Measurements from ENCODE around the gene NXN. TPM values are rescaled to one million over a fixed set of nuclear protein-coding genes. Genes with fewer than 3 reads are reported as not detected.

NXN gene
- total RNA-seq, 1 experiment from 2014 or later = 20.8 TPM

- peak; percentile 73 for DNase-seq
- H3K4me2 ChIP-seq (ENCODE audit: low read length) = peak overlapping the region; percentile 50
- no peaks in the 10 kb centered on the region for H3K9me3 ChIP-seq (ENCODE audit: low read length)
- no TSS peak for BruUV-seq (replicated peaks)
- no peak overlapping the region for H3K4me3 ChIP-seq (ENCODE audit: low read length)
- no peaks in the 10 kb centered on the region for H3K9me2 ChIP-seq (replicated peaks; ENCODE audit: low read length)
- H3F3A ChIP-seq (ENCODE audit: low read length, unreplicated experiment) = no peaks in the 10 kb centered on the region
- no peak for TF ChIP-seq EZH2 (IDR thresholded peaks at IDR 0.05; ENCODE audit: low read length, unreplicated experiment)
- TF ChIP-seq, protein P1, sequence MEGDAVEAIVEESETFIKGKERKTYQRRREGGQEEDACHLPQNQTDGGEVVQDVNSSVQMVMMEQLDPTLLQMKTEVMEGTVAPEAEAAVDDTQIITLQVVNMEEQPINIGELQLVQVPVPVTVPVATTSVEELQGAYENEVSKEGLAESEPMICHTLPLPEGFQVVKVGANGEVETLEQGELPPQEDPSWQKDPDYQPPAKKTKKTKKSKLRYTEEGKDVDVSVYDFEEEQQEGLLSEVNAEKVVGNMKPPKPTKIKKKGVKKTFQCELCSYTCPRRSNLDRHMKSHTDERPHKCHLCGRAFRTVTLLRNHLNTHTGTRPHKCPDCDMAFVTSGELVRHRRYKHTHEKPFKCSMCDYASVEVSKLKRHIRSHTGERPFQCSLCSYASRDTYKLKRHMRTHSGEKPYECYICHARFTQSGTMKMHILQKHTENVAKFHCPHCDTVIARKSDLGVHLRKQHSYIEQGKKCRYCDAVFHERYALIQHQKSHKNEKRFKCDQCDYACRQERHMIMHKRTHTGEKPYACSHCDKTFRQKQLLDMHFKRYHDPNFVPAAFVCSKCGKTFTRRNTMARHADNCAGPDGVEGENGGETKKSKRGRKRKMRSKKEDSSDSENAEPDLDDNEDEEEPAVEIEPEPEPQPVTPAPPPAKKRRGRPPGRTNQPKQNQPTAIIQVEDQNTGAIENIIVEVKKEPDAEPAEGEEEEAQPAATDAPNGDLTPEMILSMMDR (conservative IDR thresholded peaks at IDR 0.05; ENCODE audit: low read depth, low read length) = no peak
- TF ChIP-seq EZH2phosphoT487 (IDR thresholded peaks at IDR 0.05; ENCODE audit: borderline replicate concordance, low read length) = no peak
- CTCF ChIA-PET = no interaction called here
- H3K9ac ChIP-seq (ENCODE audit: low read length) = no peak overlapping the region
- no peaks in the 10 kb centered on the region for H3K79me2 ChIP-seq (ENCODE audit: low read length)
- H3K27me3 ChIP-seq (ENCODE audit: low read length) = no peaks in the 10 kb centered on the region
- H3K27ac ChIP-seq (ENCODE audit: low read length) = 0 out of 2 replicates have a peak overlapping the region, but pooled peaks have one; percentile 6
- H4K20me1 ChIP-seq (ENCODE audit: low read length) = no peaks in the 10 kb centered on the region
- POLR2A ChIA-PET (ENCODE audit: unreplicated experiment) = no interaction called here
- peaks cover 32% of the 10 kb centered on the region for H3K4me1 ChIP-seq (ENCODE audit: insufficient read depth, low read length)
- H3K36me3 ChIP-seq (ENCODE audit: low read depth, low read length) = no peaks in the 10 kb centered on the region
- intact Hi-C loops (cut with micrococcal nuclease) = no loop called here
- ATAC-seq = peak; percentile 63
- H2AFZ ChIP-seq (ENCODE audit: low read length) = no peak overlapping the region
Measured at GRCh38 chr17:933312-934073, 46.1 kb downstream of the NXN start.

DNA sequence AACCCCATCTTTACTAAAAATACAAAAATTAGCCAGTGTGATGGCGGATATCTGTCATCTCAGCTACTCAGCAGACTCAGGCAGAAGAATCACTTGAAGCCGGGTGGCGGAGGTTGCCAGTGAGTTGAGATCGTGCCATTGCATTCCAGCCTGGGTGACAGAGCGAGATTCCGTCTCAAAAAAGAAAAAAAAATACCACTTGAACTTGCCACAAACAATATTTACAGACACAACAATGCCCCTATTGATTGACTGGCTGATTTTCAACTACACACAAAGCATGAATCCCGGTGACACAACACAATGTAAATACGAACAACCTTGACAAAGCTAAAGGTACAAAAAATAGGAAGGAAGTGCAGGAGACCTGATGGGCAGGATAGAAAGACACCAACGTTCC lies 49.3 kb downstream of the NXN start:
- Histone ChIP-seq H3K9me3 (ENCODE audit: low read length) (no peaks in the 10 kb centered on the region), H3K79me2 (ENCODE audit: low read length) (no peaks in the 10 kb centered on the region), H4K20me1 (ENCODE audit: low read length) (peaks cover 3% of the 10 kb centered on the region; the same call in 1 of the 2 replicates), H3K27ac (ENCODE audit: low read length) (peak overlapping the region; percentile 30; the same call in 1 of the 2 replicates), H3K4me2 (ENCODE audit: low read length) (peak overlapping the region; percentile 25), H3K27me3 (ENCODE audit: low read length) (no peaks in the 10 kb centered on the region), H3K9me2 (replicated peaks; ENCODE audit: low read length) (no peaks in the 10 kb centered on the region), H3K9ac (ENCODE audit: low read length) (no peak overlapping the region), H3F3A (ENCODE audit: low read length, unreplicated experiment) (no peaks in the 10 kb centered on the region), H3K4me1 (ENCODE audit: insufficient read depth, low read length) (peaks cover 47% of the 10 kb centered on the region), H3K4me3 (ENCODE audit: low read length) (no peak overlapping the region), H3K36me3 (ENCODE audit: low read depth, low read length) (no peaks in the 10 kb centered on the region), H2AFZ (ENCODE audit: low read length) (no peak overlapping the region)
- intact Hi-C loops (cut with micrococcal nuclease) = no loop called here
- POLR2A ChIA-PET (ENCODE audit: unreplicated experiment) = no interaction called here
- TF ChIP-seq EZH2 (IDR thresholded peaks at IDR 0.05; ENCODE audit: low read length, unreplicated experiment) = no peak
- TF ChIP-seq, protein P1 (conservative IDR thresholded peaks at IDR 0.05; ENCODE audit: low read depth, low read length) = no peak
- no peak for TF ChIP-seq EZH2phosphoT487 (IDR thresholded peaks at IDR 0.05; ENCODE audit: borderline replicate concordance, low read length)
- BruUV-seq (replicated peaks) = no TSS peak
- CTCF ChIA-PET = interaction anchor here (0.6 kb wide), 1 partner anchor 51 kb away, joined by 3 read pairs; no protein-coding TSS in a partner anchor
- DNase-seq = peak; percentile 77
- peak; percentile 28; the same call in 1 of the 2 replicates for ATAC-seq

- intact Hi-C loops (cut with micrococcal nuclease) = loop anchor here (10.0 kb wide), 1 partner anchor 45 kb away; the partner anchor contains the start of gene NXN
- Histone ChIP-seq H3K79me2 (ENCODE audit: low read length) (no peaks in the 10 kb centered on the region), H3K9me3 (ENCODE audit: low read length) (no peaks in the 10 kb centered on the region), H3K4me3 (ENCODE audit: low read length) (no peak overlapping the region), H3F3A (ENCODE audit: low read length, unreplicated experiment) (no peaks in the 10 kb centered on the region), H3K27ac (ENCODE audit: low read length) (no peak overlapping the region; the same call in 1 of the 2 replicates), H3K4me1 (ENCODE audit: insufficient read depth, low read length) (peaks cover 54% of the 10 kb centered on the region), H2AFZ (ENCODE audit: low read length) (no peak overlapping the region), H3K27me3 (ENCODE audit: low read length) (no peaks in the 10 kb centered on the region), H3K9ac (ENCODE audit: low read length) (no peak overlapping the region), H3K36me3 (ENCODE audit: low read depth, low read length) (no peaks in the 10 kb centered on the region), H3K9me2 (replicated peaks; ENCODE audit: low read length) (no peaks in the 10 kb centered on the region), H3K4me2 (ENCODE audit: low read length) (peak overlapping the region; percentile 25; the same call in 1 of the 2 replicates), H4K20me1 (ENCODE audit: low read length) (peaks cover 3% of the 10 kb centered on the region; the same call in 1 of the 2 replicates)
- CTCF ChIA-PET = no interaction called here
- DNase-seq = no peak
- ATAC-seq = no peak
- TF ChIP-seq EZH2phosphoT487 (IDR thresholded peaks at IDR 0.05; ENCODE audit: borderline replicate concordance, low read length) = no peak
- TF ChIP-seq EZH2 (IDR thresholded peaks at IDR 0.05; ENCODE audit: low read length, unreplicated experiment) = no peak
- TF ChIP-seq, protein P1 (conservative IDR thresholded peaks at IDR 0.05; ENCODE audit: low read depth, low read length) = no peak
- POLR2A ChIA-PET (ENCODE audit: unreplicated experiment) = no interaction called here
- BruUV-seq (replicated peaks) = no TSS peak
Measured at GRCh38 chr17:929586-929985, 50.0 kb downstream of the NXN start.
